HG03354 (cell line): ENCODE data around the gene PITX3.

ENCODE experiments used
- ATAC-seq: cut with Tn5 transposase; IDR thresholded peaks from one replicate; pipeline ENCODE4 v1.9.1; 2021; ENCODE audit warnings: mild to moderate bottlenecking; ENCODE audit not compliant: unreplicated experiment, poor library complexity, severe bottlenecking

The PITX3 gene

GRCh38 chr10:102241444-102242117 lies at the start of gene PITX3:
PITX3 (minus strand) TSS chr10:102241512; CDS start chr10:102232080, 9,432 bp downstream.
- ATAC-seq: peak; percentile 54

GRCh38 chr10:102289840-102290239 lies 48.5 kb upstream of the PITX3 start:
- ATAC-seq: no peak

GRCh38 chr10:102289356-102289755 lies 48.0 kb upstream of the PITX3 start:
- no peak for ATAC-seq

- no peak for ATAC-seq
Observed at GRCh38 chr10:102287991-102288390, 46.7 kb upstream of the PITX3 start.

GRCh38 chr10:102287538-102287937 lies 46.2 kb upstream of the PITX3 start:
- ATAC-seq: no peak

- no peak for ATAC-seq
Observed at GRCh38 chr10:102286216-102286615, 44.9 kb upstream of the PITX3 start.

- no peak for ATAC-seq
Observed at GRCh38 chr10:102285133-102285532, 43.8 kb upstream of the PITX3 start.

GRCh38 chr10:102284531-102284930 lies 43.2 kb upstream of the PITX3 start:
- no peak for ATAC-seq

- ATAC-seq: no peak
Observed at GRCh38 chr10:102283890-102284289, 42.6 kb upstream of the PITX3 start.

GRCh38 chr10:102283488-102283887 lies 42.2 kb upstream of the PITX3 start:
- ATAC-seq: no peak

- ATAC-seq: no peak
Observed at GRCh38 chr10:102281102-102281487, 39.8 kb upstream of the PITX3 start.

GRCh38 chr10:102280397-102281101 lies 39.2 kb upstream of the PITX3 start:
- ATAC-seq: no peak

GRCh38 chr10:102279104-102279503 lies 37.8 kb upstream of the PITX3 start:
- no peak for ATAC-seq

- ATAC-seq: no peak
Observed at GRCh38 chr10:102275343-102275742, 34.0 kb upstream of the PITX3 start.

- ATAC-seq: no peak
Observed at GRCh38 chr10:102274062-102274461, 32.8 kb upstream of the PITX3 start.

- no peak for ATAC-seq
Observed at GRCh38 chr10:102269017-102269416, 27.7 kb upstream of the PITX3 start.

- ATAC-seq: no peak
Observed at GRCh38 chr10:102268375-102268888, 27.1 kb upstream of the PITX3 start.

- no peak for ATAC-seq
Observed at GRCh38 chr10:102267748-102268147, 26.4 kb upstream of the PITX3 start.

GRCh38 chr10:102266670-102267069 lies 25.4 kb upstream of the PITX3 start:
- ATAC-seq: no peak

GRCh38 chr10:102264371-102264770 lies 23.1 kb upstream of the PITX3 start:
- ATAC-seq: no peak

- no peak for ATAC-seq
Observed at GRCh38 chr10:102262744-102263370, 21.5 kb upstream of the PITX3 start.
